IPS DF 4.7 (cell line): ENCODE data around the gene IFRD2.
"Not testable (repeated sequence)": the region's sequence is repeated elsewhere in the genome, so short reads cannot be mapped to it uniquely, and the experiment has no call there.

Source experiments
- DNase-seq: peaks from one replicate; pipeline ENCODE4 v3.0.0-alpha.2; 2013; ENCODE audit warnings: low spot score; ENCODE audit errors: extremely low read depth

The IFRD2 gene

GRCh38 chr3:50286322-50287227 lies 5.7 kb downstream of the IFRD2 start:
- no peak for DNase-seq

- DNase-seq: not testable (repeated sequence)
Measured at GRCh38 chr3:50284121-50284520, 8.1 kb downstream of the IFRD2 start.

GRCh38 chr3:50279255-50280016 lies 12.8 kb downstream of the IFRD2 start:
- no peak for DNase-seq

GRCh38 chr3:50278880-50279224 lies 13.4 kb downstream of the IFRD2 start, which contains the start of gene LSMEM2:
TSS of gene LSMEM2 (plus strand) at chr3:50279087. CDS start at chr3:50279114, 27 bp downstream.
- no peak for DNase-seq

DNA sequence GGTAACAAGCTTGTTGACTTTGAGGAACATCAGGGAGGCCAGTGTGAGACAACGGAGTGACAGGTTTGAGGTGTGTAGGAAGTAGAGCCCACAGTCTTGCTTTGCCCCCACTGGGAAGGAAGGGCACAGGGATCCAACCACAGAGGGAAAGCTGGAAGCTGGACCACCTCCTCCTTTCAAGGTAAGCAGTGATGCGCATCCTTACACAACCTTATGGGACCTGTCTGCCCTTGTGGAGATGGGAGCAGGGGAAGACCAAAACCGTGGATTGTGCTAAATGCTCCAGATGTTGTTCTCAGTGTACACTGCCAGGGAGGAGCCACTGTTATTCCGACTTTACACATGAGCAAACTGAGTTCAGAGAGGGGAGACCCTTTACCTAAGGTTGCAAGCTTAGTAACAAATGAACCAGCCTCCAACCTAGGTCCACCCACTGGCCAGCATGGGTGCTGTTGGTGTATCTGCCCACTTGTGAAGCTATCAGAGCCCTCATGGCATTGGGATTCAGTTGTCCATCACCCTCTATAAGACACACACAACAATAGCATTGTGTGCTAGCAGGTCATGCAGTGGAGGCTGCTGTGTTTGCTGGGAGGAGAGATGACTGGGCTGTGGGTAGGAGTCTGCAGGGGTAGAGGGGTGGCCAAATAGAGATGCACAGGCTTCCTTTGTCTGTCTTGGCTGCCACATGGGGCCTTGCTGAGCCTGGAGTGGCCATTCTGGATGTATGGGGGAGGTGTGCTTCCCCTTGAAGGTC lies 13.9 kb downstream of the IFRD2 start:
- DNase-seq: no peak

DNA sequence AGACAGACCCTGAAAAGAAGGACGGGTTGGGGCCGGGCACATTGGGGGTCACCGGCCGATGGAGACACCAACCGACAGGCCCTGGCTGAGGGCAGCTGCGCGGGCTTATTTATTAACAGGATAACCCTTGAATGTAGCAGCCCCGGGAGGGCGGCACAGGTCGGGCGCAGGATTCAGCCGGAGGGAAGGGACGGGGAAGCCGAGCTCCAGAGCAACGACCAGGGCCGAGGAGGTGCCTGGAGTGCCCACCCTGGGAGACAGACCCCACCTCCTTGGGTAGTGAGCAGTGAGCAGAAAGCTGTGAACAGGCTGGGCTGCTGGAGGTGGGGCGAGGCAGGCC lies 15.5 kb downstream of the IFRD2 start:
- no peak for DNase-seq

DNA sequence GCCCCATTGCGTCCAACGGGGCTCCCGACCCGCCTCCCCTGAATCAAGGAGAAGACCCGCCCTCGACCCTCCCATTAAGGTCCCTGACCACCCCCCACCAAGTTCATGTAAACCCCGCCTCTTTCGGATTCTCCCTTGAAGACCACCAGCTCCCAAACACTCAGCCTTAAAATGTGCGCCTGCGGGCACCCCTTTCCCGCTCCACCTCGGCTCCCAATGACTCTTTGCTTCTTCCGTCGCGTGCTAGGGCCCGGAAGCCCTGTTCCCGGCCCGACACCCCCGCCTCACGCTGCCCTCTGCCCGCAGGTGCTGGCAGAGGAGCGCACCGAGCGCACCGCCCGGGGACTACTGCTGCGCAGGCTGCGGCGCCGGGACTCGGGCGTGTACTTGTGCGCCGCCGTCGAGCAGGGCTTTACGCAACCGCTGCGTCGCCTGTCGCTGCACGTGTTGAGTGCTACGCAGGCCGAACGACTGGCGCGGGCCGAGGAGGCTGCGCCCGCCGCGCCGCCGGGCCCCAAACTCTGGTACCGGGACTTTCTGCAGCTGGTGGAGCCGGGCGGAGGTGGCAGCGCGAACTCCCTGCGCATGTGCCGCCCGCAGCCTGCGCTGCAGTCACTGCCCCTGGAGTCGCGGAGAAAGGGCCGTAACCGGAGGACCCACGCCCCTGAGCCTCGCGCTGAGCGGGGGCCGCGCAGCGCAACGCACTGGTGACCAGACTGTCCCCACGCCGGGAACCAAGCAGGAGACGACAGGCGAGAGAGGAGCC lies 16.1 kb downstream of the IFRD2 start:
- no peak for DNase-seq

DNA sequence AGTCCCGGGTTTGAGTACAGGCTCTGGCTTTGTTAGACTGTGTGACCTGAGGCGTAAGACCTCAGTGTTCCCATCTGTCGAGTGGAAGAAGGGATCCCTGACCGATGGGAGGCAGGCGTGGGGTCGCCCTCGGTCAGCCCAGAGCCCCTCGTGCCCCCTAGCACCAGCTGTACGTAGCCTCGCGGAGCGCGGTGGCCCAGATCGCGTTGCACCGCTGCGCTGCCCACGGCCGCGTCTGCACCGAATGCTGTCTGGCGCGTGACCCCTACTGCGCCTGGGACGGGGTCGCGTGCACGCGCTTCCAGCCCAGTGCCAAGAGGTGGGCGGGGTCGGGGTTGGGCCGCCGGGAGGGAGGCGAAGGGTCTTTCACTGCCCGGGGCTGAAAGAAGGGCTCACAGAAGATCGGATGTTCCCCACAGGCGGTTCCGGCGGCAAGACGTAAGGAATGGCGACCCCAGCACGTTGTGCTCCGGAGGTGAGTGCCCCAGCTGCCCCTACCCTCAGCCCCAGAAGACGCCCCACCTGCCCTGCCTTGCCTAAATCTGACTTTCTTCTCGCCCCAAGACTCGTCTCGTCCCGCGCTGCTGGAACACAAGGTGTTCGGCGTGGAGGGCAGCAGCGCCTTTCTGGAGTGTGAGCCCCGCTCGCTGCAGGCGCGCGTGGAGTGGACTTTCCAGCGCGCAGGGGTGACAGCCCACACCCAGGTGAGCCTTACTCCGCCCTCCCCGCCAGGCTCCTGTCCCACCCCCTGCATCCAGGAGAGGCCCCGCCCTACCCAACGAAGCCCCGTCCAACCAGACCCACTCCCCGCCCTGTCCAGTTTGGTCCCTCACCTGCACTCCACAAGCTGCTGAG lies 16.9 kb downstream of the IFRD2 start:
- DNase-seq: no peak

DNA sequence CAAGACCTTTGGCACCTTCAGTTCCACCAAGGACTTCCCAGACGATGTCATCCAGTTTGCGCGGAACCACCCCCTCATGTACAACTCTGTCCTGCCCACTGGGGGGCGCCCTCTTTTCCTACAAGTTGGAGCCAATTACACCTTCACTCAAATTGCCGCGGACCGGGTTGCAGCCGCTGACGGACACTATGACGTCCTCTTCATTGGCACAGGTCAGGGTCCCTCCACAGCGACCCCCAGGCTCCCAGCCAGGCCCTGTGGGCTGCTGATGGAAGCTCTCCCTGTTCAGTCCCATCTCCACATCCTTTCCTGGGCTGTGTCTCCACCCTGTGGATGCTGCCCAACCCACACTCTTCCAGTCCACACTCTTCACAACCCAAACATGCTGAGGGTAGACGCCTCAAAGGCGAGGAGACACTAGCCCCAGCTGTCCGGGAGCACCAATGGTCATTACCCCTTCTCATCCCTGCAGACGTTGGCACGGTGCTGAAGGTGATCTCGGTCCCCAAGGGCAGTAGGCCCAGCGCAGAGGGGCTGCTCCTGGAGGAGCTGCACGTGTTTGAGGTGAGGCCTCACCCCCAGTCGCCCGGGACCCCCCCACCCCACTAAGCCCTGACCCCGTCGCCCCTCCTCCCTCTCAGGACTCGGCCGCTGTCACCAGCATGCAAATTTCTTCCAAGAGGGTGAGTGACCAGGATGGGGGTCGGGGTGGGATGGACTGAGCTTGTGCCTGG lies 17.7 kb downstream of the IFRD2 start:
- DNase-seq: no peak

DNA sequence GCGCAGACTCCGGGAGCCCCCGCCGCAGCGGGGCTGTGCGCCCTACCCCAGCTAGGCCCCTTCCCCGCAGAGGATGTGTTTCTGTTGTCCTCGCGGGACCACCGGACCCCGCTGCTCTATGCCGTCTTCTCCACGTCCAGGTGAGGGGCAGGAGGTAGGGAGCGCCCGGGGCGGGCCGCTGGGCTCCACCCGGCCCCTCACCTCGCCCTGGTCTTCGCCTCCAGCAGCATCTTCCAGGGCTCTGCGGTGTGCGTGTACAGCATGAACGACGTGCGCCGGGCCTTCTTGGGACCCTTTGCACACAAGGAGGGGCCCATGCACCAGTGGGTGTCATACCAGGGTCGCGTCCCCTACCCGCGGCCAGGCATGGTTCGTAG lies 18.6 kb downstream of the IFRD2 start:
- DNase-seq: no peak

DNA sequence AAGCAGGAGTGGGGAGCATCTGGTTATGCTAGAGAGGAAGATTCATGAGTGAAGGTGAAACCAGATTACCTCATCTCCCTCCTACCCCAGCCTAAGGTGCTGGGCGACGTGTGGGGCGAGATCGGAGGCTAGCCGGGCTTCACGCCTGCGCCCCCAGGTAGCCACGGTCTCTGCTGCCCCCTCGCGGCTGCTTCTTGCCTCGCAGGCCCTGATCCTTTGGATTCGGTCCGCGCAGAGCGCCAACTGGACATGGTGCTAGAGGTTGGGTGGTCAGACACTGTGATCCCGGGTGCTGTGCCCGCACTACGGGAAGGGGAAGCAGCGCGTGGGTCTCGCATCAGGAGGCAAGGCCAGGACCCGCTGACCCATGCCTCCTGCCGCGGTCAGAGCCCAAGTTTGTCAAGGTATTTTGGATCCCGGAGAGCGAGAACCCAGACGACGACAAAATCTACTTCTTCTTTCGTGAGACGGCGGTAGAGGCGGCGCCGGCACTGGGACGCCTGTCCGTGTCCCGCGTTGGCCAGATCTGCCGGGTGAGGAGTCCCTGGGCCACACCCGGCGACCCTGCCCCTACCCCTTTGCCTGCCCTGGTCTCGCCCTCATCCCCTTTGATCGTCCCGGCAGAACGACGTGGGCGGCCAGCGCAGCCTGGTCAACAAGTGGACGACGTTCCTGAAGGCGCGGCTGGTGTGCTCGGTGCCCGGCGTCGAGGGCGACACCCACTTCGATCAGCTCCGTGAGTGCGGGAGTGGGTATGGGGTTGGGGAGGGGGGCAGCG lies 19.1 kb downstream of the IFRD2 start:
- DNase-seq: no peak

DNA sequence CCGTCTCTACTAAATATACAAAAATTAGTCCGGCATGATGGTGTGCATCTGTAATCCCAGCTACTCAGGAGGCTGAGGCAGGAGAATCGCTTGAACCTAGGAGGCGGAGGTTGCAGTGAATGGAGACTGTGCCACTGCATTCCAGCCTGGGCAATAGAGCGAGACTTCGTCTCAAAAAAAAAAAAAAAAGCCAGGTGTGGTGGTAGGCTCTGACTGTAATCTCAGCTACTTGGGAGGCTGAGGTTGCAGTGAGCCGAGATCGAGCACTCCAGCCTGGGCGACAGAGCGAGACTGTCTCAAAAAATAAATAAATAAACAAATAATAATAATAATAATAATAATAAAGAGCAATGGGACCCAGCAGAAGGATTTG lies 19.7 kb downstream of the IFRD2 start:
- not testable (repeated sequence) for DNase-seq

DNA sequence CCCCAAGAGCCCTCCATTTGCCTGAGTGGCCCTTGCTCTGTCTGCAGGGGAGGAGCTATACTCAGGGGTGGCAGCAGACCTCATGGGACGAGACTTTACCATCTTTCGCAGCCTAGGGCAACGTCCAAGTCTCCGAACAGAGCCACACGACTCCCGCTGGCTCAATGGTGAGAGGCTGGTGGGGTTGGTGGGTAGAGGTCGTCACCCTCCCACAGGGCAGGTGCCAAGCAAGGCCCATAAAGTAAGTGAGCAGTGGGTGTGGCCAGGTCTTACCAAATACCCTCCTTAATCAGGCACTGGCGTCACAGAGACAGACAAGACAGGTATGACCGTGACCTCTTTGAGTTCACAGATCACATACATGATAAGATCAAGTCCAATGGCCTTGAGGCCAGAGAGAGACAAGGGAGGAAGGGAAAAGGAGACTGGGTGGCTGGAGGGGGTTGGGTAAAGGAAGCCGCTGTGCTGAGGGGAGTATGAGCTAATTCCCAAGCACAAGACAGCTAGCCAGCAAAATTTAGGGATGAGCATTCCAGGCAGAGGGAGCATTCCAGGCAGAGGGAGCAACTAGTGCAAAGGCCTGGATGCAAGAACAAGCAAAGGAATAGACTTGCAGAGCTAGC lies 20.8 kb downstream of the IFRD2 start:
- DNase-seq: no peak

DNA sequence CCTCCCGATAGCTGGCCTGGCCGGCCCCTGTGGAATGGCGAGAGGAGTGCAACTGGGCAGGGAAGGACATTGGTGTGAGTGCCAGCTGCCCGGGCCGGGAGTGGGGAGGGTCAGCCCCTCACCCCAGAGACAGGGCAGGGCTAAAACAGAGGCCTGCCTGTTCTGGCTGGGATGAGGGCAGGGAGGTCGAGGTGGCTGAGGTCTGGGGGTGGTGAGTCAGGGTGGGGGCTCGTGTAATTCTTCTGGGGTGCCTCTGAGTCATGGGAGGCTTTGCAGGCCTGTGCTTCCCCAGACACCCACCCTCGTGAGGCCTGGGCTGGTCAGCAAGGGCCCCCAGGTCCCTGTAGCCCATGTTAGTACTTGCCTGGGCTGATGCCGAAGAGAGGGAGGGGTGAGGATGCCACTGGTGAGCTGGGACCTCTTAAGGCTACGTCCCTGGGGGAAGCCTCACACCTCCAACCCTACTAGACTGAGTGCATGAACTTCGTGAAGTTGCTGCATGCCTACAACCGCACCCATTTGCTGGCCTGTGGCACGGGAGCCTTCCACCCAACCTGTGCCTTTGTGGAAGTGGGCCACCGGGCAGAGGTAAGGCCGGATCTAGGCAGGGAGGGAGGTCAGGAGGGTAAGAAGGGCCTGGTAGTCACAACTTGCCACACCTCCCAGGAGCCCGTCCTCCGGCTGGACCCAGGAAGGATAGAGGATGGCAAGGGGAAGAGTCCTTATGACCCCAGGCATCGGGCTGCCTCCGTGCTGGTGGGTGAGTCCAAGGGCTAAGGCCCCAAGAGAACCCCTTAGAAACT lies 21.6 kb downstream of the IFRD2 start:
- DNase-seq: no peak

- DNase-seq: no peak
Measured at GRCh38 chr3:50269977-50270413, 22.2 kb downstream of the IFRD2 start.

- no peak for DNase-seq
Measured at GRCh38 chr3:50269460-50269859, 22.8 kb downstream of the IFRD2 start.

DNA sequence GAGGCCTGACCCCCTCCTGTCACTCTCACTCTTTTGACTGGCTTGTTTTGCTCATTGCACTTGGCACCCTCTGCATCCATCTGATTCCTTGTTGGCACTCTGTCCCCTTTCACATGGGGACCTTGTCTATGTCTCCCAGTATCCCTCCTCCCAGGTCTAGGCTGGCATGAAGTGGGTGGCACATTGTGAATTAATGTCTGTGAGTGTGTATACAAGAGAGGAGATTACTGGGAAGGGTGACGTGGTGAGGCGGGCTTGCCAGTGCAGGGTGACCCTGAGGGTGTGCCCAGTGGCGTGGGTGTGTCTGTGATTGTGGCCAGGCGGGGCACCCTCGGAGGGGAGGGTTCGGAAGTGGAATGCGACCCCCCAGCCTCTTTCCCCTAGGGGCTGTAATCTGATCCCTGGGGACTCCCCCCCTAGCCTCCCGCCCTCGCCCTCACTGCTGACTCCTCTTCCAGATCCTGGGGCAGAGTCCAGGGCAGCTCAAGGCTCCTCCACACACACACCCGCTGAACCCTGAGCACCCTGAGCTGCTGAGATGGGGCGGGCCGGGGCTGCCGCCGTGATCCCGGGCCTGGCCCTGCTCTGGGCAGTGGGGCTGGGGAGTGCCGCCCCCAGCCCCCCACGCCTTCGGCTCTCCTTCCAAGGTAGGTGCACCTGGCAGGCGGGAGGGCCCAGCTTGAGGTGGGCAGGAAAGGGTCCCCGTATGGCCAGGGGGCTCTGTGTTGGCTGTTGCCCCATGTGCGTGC lies 23.4 kb downstream of the IFRD2 start, which contains the start of gene SEMA3B:
Gene SEMA3B (plus strand): TSS at position 445 of the 749 bp plus-strand sequence. CDS start 94 bp downstream, at position 539.
- no peak for DNase-seq
